Putamen (tissue), 1 donor: ENCODE measurements around the gene COG4.

Source experiments
- DNase-seq: peaks from one replicate; pipeline ENCODE4 v3.0.0-alpha.2; 2016; ENCODE audit warnings: low spot score

COG4 gene

GRCh38 chr16:70434484-70435260, 88.7 kb downstream of the COG4 start:
- no peak for DNase-seq

DNA sequence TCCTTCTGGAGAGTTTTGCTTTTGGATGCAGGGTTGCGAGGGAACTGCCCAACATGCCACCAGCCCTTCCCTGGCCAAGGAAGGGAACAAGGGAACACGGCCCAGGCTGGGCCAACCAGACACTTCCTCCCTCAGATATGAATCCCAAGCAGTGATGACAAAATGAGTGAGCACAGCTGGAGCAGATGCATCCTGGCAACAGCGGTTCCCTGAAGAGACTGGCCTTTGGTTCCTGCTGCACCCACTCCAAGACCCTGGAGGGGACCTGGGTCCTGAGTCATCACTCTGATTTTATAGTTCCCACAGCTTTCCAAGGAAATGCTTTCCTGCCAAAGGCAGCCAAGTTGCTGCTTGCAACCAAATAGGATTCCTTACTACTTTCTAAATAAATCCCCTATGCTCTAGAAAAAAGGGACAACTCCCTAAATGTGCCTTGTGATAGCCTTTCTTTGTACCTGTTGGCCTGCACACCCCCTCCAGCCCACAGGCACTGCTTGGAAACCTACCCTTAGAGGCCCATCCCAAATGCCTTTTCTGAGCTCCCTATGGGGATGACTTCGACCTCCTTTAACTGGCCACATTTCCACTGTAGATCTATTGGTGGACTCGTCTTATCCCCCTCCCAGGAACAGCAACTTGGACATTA, 89.8 kb downstream of the COG4 start:
- no peak for DNase-seq

GRCh38 chr16:70432723-70433457, 90.5 kb downstream of the COG4 start:
- no peak for DNase-seq

DNA sequence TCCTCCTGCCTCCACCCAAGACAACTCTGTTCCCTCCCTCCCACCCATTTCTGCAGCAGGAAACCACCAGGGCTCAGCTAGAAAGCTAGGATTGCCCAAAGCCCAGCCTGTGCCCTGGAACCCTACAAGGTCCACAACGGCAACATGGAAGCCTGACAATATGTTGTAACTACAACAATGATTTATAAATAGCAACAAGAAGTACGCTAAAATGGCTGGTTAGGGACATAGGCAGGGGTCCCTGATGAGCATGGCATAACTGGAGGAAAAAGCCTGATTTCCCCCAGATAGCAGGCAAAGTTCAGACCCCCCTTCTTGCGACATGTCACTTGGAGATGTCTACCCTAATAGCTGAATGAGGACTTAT, 91.0 kb downstream of the COG4 start:
- DNase-seq, result no peak

- DNase-seq, result no peak
Measured at GRCh38 chr16:70430667-70431536, 92.5 kb downstream of the COG4 start.
